ENCODE results near the gene TAL1.

Gene TAL1

GRCh38 chr1:47179017-47179987 lies 52.7 kb downstream of the TAL1 start:
- Histone ChIP-seq H3K4me1 (ENCODE audit: control insufficient read depth, insufficient read depth, low read depth, low read length) (peaks cover 35% of the 10 kb centered on the region), H2AFZ (ENCODE audit: low read depth, low read length) (peak overlapping the region; percentile 84), H3K18ac (ENCODE audit: low read depth in 1 of 2, low read length in 2 of 2) (peak overlapping the region; percentile 28 to 40), H3K14ac (ENCODE audit: low read length in 2 of 2) (peak overlapping the region in 1 of 2 experiments; percentile 2), H2BK120ac (ENCODE audit: low read depth, low read length) (no peak overlapping the region), H2BK5ac (ENCODE audit: low read depth, low read length, poor library complexity, severe bottlenecking) (no peak overlapping the region), H3K79me1 (replicated peaks; ENCODE audit: low read length, poor library complexity, severe bottlenecking) (no peaks in the 10 kb centered on the region), H3K4ac (ENCODE audit: low read depth in 1 of 2, low read length in 2 of 2) (no peak overlapping the region), H3K9ac (ENCODE audit: low read length) (peak overlapping the region; percentile 72), H3K4me2 (ENCODE audit: low read length, poor library complexity, severe bottlenecking) (peak overlapping the region; percentile 83), H3K27me3 (ENCODE audit: control insufficient read depth in 1 of 2, insufficient read depth in 1 of 2, low read length in 2 of 2) (peaks cover 12 to 32% of the 10 kb centered on the region in 2 experiments), H2BK15ac (ENCODE audit: low read depth, poor library complexity, severe bottlenecking) (no peak overlapping the region), H3K9me3 (ENCODE audit: control insufficient read depth, low read length) (no peaks in the 10 kb centered on the region), H4K8ac (ENCODE audit: low read length) (peak overlapping the region; percentile 90), H3K27ac (ENCODE audit: low read length, poor library complexity, severe bottlenecking) (peak overlapping the region; percentile 45), H3K23ac (ENCODE audit: low read length in 2 of 2) (no peak overlapping the region), H3K4me3 (ENCODE audit: insufficient read depth in 1 of 2, low read depth in 1 of 2, low read length in 2 of 2) (peak overlapping the region; percentile 44 to 79), H4K91ac (ENCODE audit: low read length) (peak overlapping the region; percentile 60), H3K36me3 (ENCODE audit: control insufficient read depth in 1 of 2, insufficient read depth in 2 of 2, low read depth in 1 of 2, low read length in 2 of 2) (no peaks in the 10 kb centered on the region), H2AK5ac (ENCODE audit: low read length, severe bottlenecking) (no peak overlapping the region), H2BK12ac (ENCODE audit: low read length in 2 of 2) (no peak overlapping the region)
- 17% methylated on average over 29 of the region's 30 CpGs for WGBS
- DNase-seq, result peak; percentile 91

DNA sequence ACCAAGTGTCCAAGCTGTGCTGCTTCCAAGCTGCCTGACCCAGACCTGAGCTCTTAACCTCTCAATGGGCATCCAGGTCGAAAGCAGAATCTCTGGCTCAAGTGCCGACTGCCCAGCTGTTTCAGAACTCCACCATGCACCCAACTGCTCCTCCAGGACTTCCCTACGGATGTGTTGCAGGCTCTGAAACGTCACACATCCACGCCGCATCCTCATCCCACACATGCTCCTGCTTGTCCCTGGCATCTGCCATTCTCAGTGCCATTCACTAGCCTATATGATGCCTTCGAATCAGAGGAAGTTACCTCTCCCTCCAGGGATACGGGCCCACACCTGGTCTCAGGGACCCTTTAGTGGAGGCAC lies 53.4 kb downstream of the TAL1 start:
- Histone ChIP-seq H3K4me3 (ENCODE audit: insufficient read depth in 1 of 2, low read depth in 1 of 2, low read length in 2 of 2) (peak overlapping the region in 1 of 2 experiments; percentile 79), H3K4ac (ENCODE audit: low read depth in 1 of 2, low read length in 2 of 2) (no peak overlapping the region), H3K36me3 (ENCODE audit: control insufficient read depth in 1 of 2, insufficient read depth in 2 of 2, low read depth in 1 of 2, low read length in 2 of 2) (no peaks in the 10 kb centered on the region), H2BK5ac (ENCODE audit: low read depth, low read length, poor library complexity, severe bottlenecking) (no peak overlapping the region), H3K79me1 (replicated peaks; ENCODE audit: low read length, poor library complexity, severe bottlenecking) (no peaks in the 10 kb centered on the region), H2BK12ac (ENCODE audit: low read length in 2 of 2) (peak overlapping the region in 1 of 2 experiments; percentile 0), H3K23ac (ENCODE audit: low read length in 2 of 2) (no peak overlapping the region), H2AK5ac (ENCODE audit: low read length, severe bottlenecking) (no peak overlapping the region), H3K27me3 (ENCODE audit: control insufficient read depth in 1 of 2, insufficient read depth in 1 of 2, low read length in 2 of 2) (peaks cover 14 to 29% of the 10 kb centered on the region in 2 experiments), H4K91ac (ENCODE audit: low read length) (peak overlapping the region; percentile 60), H3K18ac (ENCODE audit: low read depth in 1 of 2, low read length in 2 of 2) (no peak overlapping the region), H3K4me2 (ENCODE audit: low read length, poor library complexity, severe bottlenecking) (peak overlapping the region; percentile 35), H2BK120ac (ENCODE audit: low read depth, low read length) (no peak overlapping the region), H2BK15ac (ENCODE audit: low read depth, poor library complexity, severe bottlenecking) (no peak overlapping the region), H3K9ac (ENCODE audit: low read length) (peak overlapping the region; percentile 72), H4K8ac (ENCODE audit: low read length) (peak overlapping the region; percentile 57), H3K27ac (ENCODE audit: low read length, poor library complexity, severe bottlenecking) (no peak overlapping the region), H3K9me3 (ENCODE audit: control insufficient read depth, low read length) (no peaks in the 10 kb centered on the region), H2AFZ (ENCODE audit: low read depth, low read length) (no peak overlapping the region), H3K14ac (ENCODE audit: low read length in 2 of 2) (no peak overlapping the region), H3K4me1 (ENCODE audit: control insufficient read depth, insufficient read depth, low read depth, low read length) (peaks cover 28% of the 10 kb centered on the region)
- WGBS, result 80% methylated on average over 8 of the region's 8 CpGs
- DNase-seq, result no peak

DNA sequence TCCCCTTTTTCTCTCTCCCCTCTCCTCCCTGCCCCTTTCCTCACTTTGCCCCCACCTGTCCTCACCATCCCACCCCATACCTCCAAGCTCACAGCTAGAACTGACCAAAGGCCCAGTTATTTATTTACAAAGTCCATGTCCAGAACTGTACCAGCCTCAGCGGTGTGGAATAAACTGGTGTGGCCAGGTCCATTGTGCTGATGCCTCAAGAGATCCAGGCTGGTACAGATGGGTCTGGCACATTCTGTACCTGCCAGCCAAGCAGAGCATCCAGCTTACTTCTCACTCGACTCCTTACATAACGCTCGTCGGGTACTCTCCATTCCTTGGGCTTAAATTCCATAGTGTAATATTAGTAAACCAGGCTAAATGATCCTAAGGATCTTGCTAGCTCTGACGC lies 54.0 kb downstream of the TAL1 start:
- no peak overlapping the region for H3K4me2 ChIP-seq (ENCODE audit: low read length, poor library complexity, severe bottlenecking)
- H3K27me3 ChIP-seq (ENCODE audit: control insufficient read depth in 1 of 2, insufficient read depth in 1 of 2, low read length in 2 of 2), result peaks cover 18 to 24% of the 10 kb centered on the region in 2 experiments
- no peak overlapping the region for H3K4ac ChIP-seq (ENCODE audit: low read depth in 1 of 2, low read length in 2 of 2)
- H2BK15ac ChIP-seq (ENCODE audit: low read depth, poor library complexity, severe bottlenecking), result no peak overlapping the region
- no peaks in the 10 kb centered on the region for H3K9me3 ChIP-seq (ENCODE audit: control insufficient read depth, low read length)
- no peak overlapping the region for H3K14ac ChIP-seq (ENCODE audit: low read length in 2 of 2)
- H3K4me1 ChIP-seq (ENCODE audit: control insufficient read depth, insufficient read depth, low read depth, low read length), result peaks cover 26% of the 10 kb centered on the region
- H3K27ac ChIP-seq (ENCODE audit: low read length, poor library complexity, severe bottlenecking), result no peak overlapping the region
- no peak overlapping the region for H2BK5ac ChIP-seq (ENCODE audit: low read depth, low read length, poor library complexity, severe bottlenecking)
- no peak overlapping the region for H2AFZ ChIP-seq (ENCODE audit: low read depth, low read length)
- no peak overlapping the region for H4K8ac ChIP-seq (ENCODE audit: low read length)
- no peak overlapping the region for H4K91ac ChIP-seq (ENCODE audit: low read length)
- no peaks in the 10 kb centered on the region for H3K79me1 ChIP-seq (replicated peaks; ENCODE audit: low read length, poor library complexity, severe bottlenecking)
- WGBS, result 87% methylated on average over 5 of the region's 6 CpGs
- H2AK5ac ChIP-seq (ENCODE audit: low read length, severe bottlenecking), result no peak overlapping the region
- peak overlapping the region; percentile 72 for H3K9ac ChIP-seq (ENCODE audit: low read length)
- no peak overlapping the region for H2BK120ac ChIP-seq (ENCODE audit: low read depth, low read length)
- no peak overlapping the region for H3K18ac ChIP-seq (ENCODE audit: low read depth in 1 of 2, low read length in 2 of 2)
- no peak overlapping the region for H2BK12ac ChIP-seq (ENCODE audit: low read length in 2 of 2)
- no peak overlapping the region for H3K23ac ChIP-seq (ENCODE audit: low read length in 2 of 2)
- no peaks in the 10 kb centered on the region for H3K36me3 ChIP-seq (ENCODE audit: control insufficient read depth in 1 of 2, insufficient read depth in 2 of 2, low read depth in 1 of 2, low read length in 2 of 2)
- no peak overlapping the region for H3K4me3 ChIP-seq (ENCODE audit: insufficient read depth in 1 of 2, low read depth in 1 of 2, low read length in 2 of 2)
- no peak for DNase-seq

- no peak overlapping the region for H4K8ac ChIP-seq (ENCODE audit: low read length)
- no peak overlapping the region for H4K91ac ChIP-seq (ENCODE audit: low read length)
- no peaks in the 10 kb centered on the region for H3K9me3 ChIP-seq (ENCODE audit: control insufficient read depth, low read length)
- no peak overlapping the region for H2BK5ac ChIP-seq (ENCODE audit: low read depth, low read length, poor library complexity, severe bottlenecking)
- no peak overlapping the region for H3K4me2 ChIP-seq (ENCODE audit: low read length, poor library complexity, severe bottlenecking)
- H3K4me3 ChIP-seq (ENCODE audit: insufficient read depth in 1 of 2, low read depth in 1 of 2, low read length in 2 of 2), result peak overlapping the region in 1 of 2 experiments; percentile 53
- no peak overlapping the region for H3K9ac ChIP-seq (ENCODE audit: low read length)
- H3K23ac ChIP-seq (ENCODE audit: low read length in 2 of 2), result no peak overlapping the region
- no peak overlapping the region for H2BK15ac ChIP-seq (ENCODE audit: low read depth, poor library complexity, severe bottlenecking)
- H2AFZ ChIP-seq (ENCODE audit: low read depth, low read length), result no peak overlapping the region
- DNase-seq, result peak; percentile 62
- H2BK120ac ChIP-seq (ENCODE audit: low read depth, low read length), result no peak overlapping the region
- no peak overlapping the region for H3K4ac ChIP-seq (ENCODE audit: low read depth in 1 of 2, low read length in 2 of 2)
- peaks cover 11 to 24% of the 10 kb centered on the region in 2 experiments for H3K27me3 ChIP-seq (ENCODE audit: control insufficient read depth in 1 of 2, insufficient read depth in 1 of 2, low read length in 2 of 2)
- H3K27ac ChIP-seq (ENCODE audit: low read length, poor library complexity, severe bottlenecking), result no peak overlapping the region
- 28% methylated on average over 10 of the region's 11 CpGs for WGBS
- H2AK5ac ChIP-seq (ENCODE audit: low read length, severe bottlenecking), result no peak overlapping the region
- no peak overlapping the region for H3K14ac ChIP-seq (ENCODE audit: low read length in 2 of 2)
- H3K36me3 ChIP-seq (ENCODE audit: control insufficient read depth in 1 of 2, insufficient read depth in 2 of 2, low read depth in 1 of 2, low read length in 2 of 2), result no peaks in the 10 kb centered on the region
- no peak overlapping the region for H2BK12ac ChIP-seq (ENCODE audit: low read length in 2 of 2)
- no peaks in the 10 kb centered on the region for H3K79me1 ChIP-seq (replicated peaks; ENCODE audit: low read length, poor library complexity, severe bottlenecking)
- peaks cover 12% of the 10 kb centered on the region for H3K4me1 ChIP-seq (ENCODE audit: control insufficient read depth, insufficient read depth, low read depth, low read length)
- H3K18ac ChIP-seq (ENCODE audit: low read depth in 1 of 2, low read length in 2 of 2), result no peak overlapping the region
Measured at GRCh38 chr1:47175227-47175934, 56.6 kb downstream of the TAL1 start.

Data from mesenchymal stem cell (in vitro differentiated cells and primary cell).